Stimulated activated CD8-positive, alpha-beta memory T cell treated with anti-CD3 and anti-CD28 coated beads, Interleukin-7, amount 100 ng/mL, for 4 hours (primary cell): Measurements from ENCODE around the gene BMP5.

Experiments
- DNase-seq, 2 donors: peaks; one replicate each; pipeline ENCODE4 v3.0.0-alpha.2; 2020; ENCODE audit warnings: low read depth in 2 of 2

BMP5 gene

DNA sequence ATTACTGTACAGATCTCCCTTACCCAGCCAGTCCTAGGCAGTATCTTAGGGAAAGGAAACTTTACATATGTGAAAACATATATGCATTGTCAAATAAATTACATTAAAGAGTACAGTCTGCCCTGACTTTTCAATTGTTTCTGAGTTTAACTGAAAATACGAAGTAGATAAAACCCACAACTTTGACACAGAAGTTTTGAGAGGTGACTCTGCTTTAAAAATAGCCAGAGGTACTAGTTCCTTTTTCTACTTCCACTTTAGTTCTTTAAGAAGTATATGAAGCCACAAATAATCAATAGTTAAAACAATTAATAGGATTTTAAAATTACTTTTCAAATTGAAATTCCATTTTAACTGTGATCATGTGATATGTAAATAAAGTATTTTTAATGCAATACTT lies 62.9 kb downstream of the BMP5 start:
- no peak for DNase-seq

GRCh38 chr6:55811074-55811473 lies 64.3 kb downstream of the BMP5 start:
- DNase-seq = no peak

DNA sequence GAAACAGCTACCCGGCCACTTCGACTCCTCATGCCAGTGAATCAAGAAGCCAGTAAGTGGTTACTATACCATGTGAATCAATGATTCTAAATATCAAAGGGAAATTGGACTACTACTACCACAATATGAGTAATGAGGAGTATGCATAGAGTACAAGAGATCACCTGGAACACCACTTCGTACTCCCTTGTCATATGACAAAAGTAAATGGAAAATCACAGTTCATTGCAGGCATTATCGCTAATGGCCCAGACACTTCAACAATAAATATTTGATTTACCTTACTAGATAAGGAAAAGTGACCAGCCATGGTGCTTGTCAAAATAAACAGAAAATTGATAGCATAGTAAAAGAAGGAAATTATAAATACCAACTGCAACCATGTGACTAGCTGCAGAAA lies 73.1 kb downstream of the BMP5 start:
- DNase-seq = no peak

GRCh38 chr6:55798571-55798970 lies 76.8 kb downstream of the BMP5 start:
- DNase-seq = no peak

DNA sequence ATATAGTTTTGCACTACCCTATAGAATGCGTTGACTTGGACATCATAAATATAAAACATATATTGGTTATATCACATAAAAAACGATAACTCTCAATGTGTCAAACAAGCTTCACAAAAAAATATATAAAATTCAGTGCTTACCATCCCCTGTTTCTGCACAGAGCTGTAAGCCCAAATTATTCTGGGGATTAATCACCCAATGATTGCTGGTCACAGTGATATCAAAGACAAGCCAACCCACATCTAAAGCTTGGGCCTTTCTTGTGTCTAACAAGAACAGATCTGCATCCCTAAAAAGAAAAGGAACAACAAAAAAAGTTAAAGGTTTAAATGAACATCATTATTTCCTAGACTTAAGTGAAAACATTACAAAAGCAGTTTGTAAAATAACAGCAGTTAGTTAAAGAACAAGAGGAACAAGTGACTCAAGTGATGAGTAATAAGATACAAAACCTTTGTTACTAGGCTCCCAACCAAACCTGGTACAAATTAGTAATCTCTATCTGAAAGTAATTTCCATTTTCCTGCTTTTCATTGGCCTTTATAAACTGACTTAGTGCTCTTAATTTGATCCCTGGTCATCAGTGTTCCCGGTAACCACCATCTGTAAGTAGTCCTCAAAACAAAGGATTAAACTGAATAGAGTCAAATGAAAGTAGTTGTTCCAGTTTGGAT lies 81.1 kb downstream of the BMP5 start:
- no peak for DNase-seq

GRCh38 chr6:55785273-55785672 lies 90.1 kb downstream of the BMP5 start:
- DNase-seq = no peak

GRCh38 chr6:55782275-55782674 lies 93.1 kb downstream of the BMP5 start:
- DNase-seq = no peak

DNA sequence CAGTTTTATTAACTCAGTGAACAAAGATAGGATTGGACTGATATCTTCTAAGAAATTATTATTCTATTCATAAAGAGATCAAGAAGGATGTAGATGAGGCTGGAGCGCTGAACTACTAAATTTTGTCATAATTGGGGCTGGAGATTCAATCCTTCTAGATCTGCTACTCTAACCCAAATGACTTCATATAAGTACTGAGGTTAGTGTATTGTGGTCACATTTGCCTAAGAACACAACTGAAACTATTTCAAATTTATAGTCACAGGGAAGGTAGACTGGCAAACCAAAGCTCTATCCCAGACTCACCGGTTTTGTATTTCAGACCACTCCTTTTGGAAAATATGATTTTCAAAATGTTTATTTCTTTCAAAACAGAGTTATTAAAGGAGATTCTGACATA lies 96.7 kb downstream of the BMP5 start:
- DNase-seq = no peak

- no peak for DNase-seq
Measured at GRCh38 chr6:55777469-55777868, 97.9 kb downstream of the BMP5 start.

- DNase-seq = no peak
Measured at GRCh38 chr6:55776113-55776512, 99.3 kb downstream of the BMP5 start.

GRCh38 chr6:55775029-55775318 lies 100.4 kb downstream of the BMP5 start:
- DNase-seq = no peak

GRCh38 chr6:55774286-55775028 lies 100.9 kb downstream of the BMP5 start:
- no peak for DNase-seq

- no peak for DNase-seq
Measured at GRCh38 chr6:55773620-55774216, 101.7 kb downstream of the BMP5 start.

DNA sequence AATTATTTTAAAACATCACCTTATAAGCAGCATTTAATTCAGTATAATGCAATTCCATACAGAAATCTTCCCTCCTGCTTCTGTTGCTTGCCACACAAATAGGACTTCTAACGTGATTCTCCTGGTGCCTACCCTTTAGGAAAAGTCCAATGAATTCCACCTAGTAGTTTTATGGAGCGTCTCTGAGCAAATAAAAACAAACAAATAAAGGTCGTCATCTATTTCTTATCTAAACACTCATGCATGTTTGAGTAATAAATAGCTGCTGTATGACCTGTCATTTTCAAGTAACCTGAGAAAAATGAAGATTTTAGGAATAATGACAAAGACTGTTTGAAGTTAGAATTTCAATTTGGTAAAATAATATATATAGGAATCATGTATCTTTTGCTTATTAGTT lies 102.7 kb downstream of the BMP5 start:
- DNase-seq = no peak

DNA sequence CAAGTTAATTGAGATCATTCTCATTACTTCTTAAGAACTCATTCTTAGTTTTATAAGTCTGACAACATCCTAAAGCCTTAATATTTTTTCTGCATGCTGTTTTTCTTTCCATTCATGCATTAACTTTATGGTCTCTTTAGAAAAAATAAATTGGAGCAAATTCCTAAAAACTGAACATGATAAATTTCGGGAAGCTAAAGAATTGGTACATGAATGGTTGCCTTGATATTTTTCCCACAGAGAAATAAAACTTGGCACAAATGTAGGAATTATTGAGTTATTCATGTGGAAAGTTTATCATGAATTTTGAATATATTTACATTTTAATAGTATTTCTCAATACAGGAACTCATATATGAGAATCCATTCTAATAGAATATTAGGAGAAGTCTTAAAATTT lies 115.9 kb downstream of the BMP5 start:
- no peak for DNase-seq

DNA sequence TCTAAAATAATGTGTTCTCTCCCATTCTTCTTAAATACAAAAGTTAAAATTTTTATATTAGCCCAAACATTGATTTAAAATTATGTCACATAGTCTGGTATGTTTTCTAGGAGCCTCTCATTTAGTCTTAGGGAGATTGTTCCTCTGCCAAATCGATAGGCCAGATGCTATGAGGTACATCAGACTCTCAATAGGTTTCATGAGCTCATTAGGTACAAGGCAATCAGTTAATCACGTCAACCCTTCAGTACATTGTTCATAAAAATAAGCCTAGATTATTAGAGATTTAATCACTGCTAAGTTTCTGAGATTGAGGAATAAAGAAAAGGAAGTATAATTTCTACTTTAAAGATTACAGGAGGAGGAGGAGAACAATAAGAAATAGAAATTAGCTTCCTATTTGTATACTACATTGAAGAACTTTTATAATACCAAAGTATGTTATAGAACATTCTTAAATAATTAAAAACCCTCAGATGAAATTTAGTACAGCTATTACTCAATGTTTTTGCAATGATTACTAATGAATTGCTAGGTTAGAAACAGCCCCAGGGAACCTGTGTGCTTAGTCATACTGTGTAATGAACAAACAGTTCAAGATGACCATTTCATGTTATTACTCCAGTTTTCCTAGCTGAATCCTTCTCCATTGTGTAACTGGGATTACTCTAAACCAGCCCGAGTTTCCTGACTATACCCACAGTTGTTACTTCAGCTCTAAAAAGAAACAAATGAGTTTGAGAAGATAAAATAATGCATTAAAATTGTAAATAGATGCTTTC lies 117.0 kb downstream of the BMP5 start:
- no peak for DNase-seq

DNA sequence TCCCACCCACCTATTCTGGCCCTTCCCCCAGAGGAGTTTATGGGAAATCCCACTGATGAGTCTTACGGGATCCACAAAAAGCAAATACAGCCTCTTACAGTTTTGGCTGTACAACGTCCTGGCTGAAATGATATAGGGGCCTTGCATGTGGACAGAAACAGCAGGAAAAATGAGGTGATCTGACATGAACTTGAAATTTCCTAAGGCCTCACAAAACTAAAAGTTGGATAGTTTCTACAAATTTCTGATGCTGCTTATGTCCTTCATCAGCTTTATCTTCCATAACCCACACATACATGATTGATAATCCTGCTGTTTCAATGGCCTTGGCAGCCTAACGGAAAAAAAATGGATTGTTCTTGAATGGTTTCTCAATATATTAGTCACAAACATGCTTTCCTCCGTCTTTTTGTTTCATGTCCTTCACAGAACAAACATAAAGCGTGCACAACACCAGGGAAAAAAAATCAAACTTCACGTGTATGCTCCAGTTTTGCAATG lies 118.8 kb downstream of the BMP5 start:
- no peak for DNase-seq

GRCh38 chr6:55748880-55749279 lies 126.5 kb downstream of the BMP5 start:
- DNase-seq = no peak

- DNase-seq = no peak
Measured at GRCh38 chr6:55746473-55746872, 128.9 kb downstream of the BMP5 start.

DNA sequence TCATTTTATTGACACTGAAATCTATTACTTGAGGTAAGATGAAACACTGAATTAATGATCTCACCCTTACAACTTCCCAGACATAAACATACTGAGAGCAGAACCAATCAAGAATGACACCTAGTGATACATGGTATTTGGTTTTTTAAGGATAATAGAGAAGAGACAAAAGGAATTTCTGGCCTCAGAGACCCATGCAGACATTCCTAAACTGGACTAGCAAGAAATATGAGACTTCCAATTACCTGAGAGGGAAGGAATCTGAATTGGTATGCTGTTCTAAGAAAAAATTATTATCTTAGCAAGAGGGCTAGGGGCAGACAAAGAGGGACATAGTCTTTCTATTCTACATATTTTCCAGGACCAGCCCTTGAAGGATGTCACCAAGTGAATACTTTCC lies 141.1 kb downstream of the BMP5 start:
- no peak for DNase-seq

- DNase-seq = no peak
Measured at GRCh38 chr6:55729665-55730064, 145.7 kb downstream of the BMP5 start.

DNA sequence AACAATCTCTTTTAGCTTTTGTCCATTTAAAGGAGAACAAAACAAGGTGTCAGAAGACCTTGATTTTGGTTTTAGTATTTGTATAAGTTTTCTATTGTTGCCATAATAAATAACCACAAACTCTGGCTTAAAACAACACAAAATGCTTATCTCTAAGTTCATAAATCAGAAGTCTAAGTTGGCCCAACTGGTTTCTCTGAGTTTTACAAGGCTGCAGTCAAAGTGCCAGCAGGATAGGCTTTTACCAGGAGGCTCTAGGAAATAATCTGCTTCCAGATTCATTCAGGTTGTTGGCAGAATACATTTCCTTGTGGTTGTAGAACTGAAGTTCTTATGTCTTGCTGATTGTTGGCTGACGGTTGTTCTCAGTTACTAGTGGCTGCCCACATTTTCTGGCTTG lies 149.2 kb downstream of the BMP5 start:
- DNase-seq = no peak

GRCh38 chr6:55714831-55715230 lies 160.6 kb downstream of the BMP5 start:
- no peak for DNase-seq
